SK-MEL-5 (cell line): ENCODE results near the gene ABHD17A. TPM values are rescaled to one million over a fixed set of nuclear protein-coding genes. Genes with fewer than 3 reads are reported as not detected.
"Not testable (repeated sequence)": the region's sequence is repeated elsewhere in the genome, so short reads cannot be mapped to it uniquely, and the experiment has no call there.

Experiments
- DNase-seq: peaks from one replicate; pipeline ENCODE4 v3.0.0-alpha.2; 2016; ENCODE audit warnings: low read depth, low spot score
- in situ Hi-C: cut with HindIII; loops from 2 replicates; pipeline ENCODE4 v1.10.0; 2016; ENCODE audit warnings: low sequenced_read_pairs, high pct_unique_total_duplicates, low pct_unique_long_range_greater_than_20kb
- total RNA-seq: library from RNA; depleted of rRNA; stranded (reverse); fragments of >200 nt; shearing (Covaris generic); gene quantifications from 2 replicates; pipeline ENCODE4 v1.2.3, GENCODE V29; 2014

The ABHD17A gene
- total RNA-seq, 1 experiment from 2014 or later: 48.0 TPM

- DNase-seq: no peak
- in situ Hi-C loops: no loop called here
These were observed 3.1 kb upstream of the ABHD17A start for GRCh38 chr19:1888385-1888784.

- in situ Hi-C loops, DNase-seq: not testable (repeated sequence)
These were observed 1.1 kb upstream of the ABHD17A start for GRCh38 chr19:1886360-1886759.

DNA sequence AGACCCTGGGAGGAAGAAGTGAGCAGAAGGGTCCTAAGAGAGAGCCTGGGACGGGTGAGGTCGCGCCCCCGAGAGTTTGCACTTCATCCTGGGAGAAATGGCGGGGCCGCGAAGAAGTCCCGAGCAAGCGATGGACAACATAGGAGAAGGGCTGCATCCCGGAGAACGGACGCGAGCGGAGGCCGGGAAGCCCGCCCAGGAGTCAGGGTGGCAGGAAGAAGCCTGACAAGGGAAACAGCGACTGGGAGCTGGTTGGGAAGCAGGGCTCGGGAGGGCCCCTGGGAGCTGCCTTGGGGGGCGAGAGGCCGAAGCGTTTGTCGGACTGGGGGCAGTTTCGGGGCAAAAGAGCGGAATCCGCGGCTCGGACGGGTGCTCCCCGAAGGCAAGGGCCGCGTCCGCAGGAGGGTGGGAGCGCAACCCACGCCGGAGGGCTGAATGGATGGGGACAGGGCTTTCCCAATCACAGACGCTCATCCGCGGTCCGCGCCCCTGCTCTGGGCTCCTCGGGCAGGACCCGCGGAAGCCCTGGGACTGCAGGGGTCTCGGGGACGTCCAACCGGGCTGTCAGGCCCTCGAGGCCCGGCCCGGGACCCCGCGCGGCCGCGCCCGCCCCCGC lies 469 bp downstream of the ABHD17A start:
- in situ Hi-C loops: no loop called here
- no peak for DNase-seq

DNA sequence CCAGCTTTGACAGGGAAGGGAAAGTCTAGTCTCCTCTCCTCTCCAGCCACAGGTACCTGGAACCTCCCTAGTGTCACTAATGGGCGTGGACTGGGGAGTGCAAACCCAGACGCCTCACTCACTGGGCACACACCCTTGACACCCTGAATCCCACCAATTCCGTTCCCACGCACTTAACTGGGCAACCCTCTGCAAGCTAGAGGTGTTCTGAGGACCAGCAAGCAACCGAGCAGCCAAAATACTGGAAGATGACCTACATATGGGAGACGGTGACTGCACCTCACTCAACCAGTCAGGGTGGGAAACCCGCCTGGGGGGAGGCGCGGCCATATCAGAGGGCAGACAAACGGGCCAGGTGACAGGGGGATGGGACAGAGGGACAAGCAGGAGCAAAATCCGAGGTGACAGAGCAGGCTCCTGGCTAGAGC lies 991 bp downstream of the ABHD17A start:
- in situ Hi-C loops: no loop called here
- DNase-seq: no peak

DNA sequence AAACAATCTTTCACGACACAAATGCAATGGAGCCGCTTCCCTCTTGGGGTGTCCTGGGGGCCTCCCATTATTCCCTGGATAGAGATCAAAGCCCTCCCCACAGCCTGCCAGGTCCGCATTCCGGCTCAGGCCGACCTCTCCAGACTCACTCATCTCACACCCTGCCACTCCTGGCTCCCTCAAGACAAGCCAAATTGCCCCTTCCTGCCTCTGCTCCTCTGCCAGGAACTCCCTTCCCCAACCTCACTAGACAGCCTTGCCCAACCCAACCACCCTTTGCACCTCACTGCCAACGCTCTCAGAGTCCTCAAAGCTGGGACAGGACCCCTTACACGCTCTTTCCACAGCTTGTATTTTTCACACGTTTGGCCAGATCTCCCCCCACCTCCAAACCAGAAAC lies 1.5 kb downstream of the ABHD17A start:
- no peak for DNase-seq
- in situ Hi-C loops: no loop called here

- in situ Hi-C loops: no loop called here
- DNase-seq: no peak
These were observed 2.3 kb downstream of the ABHD17A start for GRCh38 chr19:1882786-1883692.

- DNase-seq: no peak
- in situ Hi-C loops: no loop called here
These were observed 3.1 kb downstream of the ABHD17A start for GRCh38 chr19:1882089-1882785.

GRCh38 chr19:1881393-1882088 lies 3.8 kb downstream of the ABHD17A start:
- DNase-seq, in situ Hi-C loops: not testable (repeated sequence)

DNA sequence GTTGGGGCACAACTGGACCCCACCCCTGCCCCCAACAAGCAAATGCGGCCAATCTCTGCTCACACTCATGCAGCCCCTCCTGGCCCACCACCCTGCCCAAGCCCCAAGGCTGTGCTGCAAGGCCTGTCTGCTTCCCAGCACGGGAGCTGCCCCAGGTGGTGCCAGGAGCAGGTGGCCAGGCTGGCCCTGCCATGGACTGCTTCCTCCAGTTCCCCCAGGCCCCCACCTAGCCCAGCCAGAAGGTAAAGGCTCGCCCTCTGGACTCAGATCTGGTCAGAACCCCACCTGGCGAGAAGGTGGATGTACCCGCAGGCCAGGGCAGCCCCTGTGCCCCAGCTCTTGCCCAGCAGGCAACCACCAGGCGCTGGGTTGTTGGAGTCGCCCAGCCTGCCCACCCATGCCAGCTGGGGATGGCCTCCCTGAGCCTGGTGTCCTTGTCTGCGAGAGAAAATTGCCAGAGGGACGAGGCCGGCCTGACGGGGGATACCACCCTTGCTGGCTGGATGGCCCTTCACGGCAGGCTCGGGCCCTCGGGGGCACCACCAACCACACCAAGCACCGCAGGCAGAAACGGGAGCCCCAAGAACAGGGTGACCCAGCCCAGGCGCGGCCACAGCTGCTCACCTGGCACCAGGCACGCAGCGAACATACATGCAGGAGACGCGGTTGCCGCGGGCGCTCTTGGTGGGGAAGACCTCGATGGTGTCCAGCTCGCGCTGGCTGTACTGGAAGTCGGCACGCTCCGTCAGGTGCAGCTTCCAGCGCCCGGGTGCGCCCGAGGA lies 4.5 kb downstream of the ABHD17A start:
- in situ Hi-C loops: no loop called here
- DNase-seq: no peak

DNA sequence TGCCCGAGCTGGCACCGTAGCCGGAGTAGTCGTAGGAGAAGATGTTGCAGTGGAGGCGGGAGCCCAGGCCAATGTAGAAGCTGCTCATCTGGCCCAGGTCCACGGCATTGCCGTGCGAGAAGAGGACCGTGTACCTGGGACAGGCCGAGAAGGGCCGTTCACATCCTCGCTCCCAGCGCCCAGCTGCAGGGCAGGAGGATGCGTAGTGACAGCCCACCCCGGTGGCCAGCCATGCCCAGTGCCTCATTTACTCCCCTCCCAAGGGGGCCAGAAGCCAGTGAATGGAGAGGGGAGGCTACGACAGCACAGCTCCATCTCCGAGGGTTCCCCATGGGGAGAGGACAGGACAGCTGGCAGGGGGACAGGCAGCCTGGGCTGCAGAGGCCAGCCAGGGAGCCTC lies 5.3 kb downstream of the ABHD17A start:
- in situ Hi-C loops, DNase-seq: not testable (repeated sequence)

- DNase-seq, in situ Hi-C loops: not testable (repeated sequence)
These were observed 6.7 kb downstream of the ABHD17A start for GRCh38 chr19:1878583-1878982.

DNA sequence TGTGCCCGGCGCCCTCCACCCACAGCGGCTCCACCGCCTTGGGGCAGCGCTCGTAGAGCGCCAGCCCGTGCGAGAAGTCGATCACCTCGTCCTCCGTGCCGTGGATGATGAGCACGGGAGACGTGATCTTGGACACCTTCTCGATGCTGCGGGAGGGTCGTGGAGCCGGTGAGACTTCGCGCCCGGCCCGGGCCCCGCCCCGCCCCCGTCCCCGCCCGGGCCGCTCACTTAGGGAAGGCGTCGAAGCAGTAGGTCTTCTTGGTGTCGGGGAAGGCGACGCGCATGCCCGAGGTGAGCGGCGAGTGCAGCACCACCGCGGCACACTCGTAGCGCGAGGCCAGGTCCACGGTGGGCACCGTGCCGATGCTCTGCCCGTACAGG lies 8.0 kb downstream of the ABHD17A start:
- in situ Hi-C loops, DNase-seq: not testable (repeated sequence)

- DNase-seq, in situ Hi-C loops: not testable (repeated sequence)
These were observed 8.6 kb downstream of the ABHD17A start for GRCh38 chr19:1876496-1877279.

GRCh38 chr19:1875646-1876495 lies 9.4 kb downstream of the ABHD17A start:
- in situ Hi-C loops: no loop called here
- peak; percentile 86 for DNase-seq

DNA sequence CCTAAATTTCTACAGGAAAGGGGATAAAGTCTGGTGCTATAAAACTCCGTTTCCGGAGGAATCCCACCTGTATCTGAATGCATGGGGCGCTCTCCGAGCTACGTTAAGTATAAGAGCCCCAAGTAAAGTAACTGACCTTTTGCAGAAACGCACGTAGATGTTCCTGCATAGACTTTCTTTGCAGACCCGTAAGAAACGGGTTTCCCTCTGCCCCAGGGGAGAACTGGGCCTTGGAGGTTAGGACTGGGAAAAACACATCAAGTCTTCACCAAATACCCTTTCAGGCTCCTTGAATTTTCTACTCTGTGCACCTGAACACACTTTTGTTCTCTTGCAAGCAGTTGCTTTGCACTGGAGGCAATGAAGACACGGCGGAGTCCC lies 10.0 kb downstream of the ABHD17A start:
- DNase-seq, in situ Hi-C loops: not testable (repeated sequence)
